Right lobe of liver (tissue), 4 donors: ENCODE results near the gene TDRD1.

ENCODE experiments used
- CTCF ChIP-seq, 4 donors: fragments of 200-600 bp in 3 of 4; fragments of 450-650 bp in 1 of 4; IDR thresholded peaks; one replicate each; pipeline versions ENCODE4 v1.5.1 to v1.8.0; 2016 to 2022; ENCODE audit warnings: antibody characterized with exemption in 4 of 4, mild to moderate bottlenecking in 2 of 4
- POLR2A ChIP-seq: fragments of 450-650 bp; IDR thresholded peaks from one replicate; pipeline ENCODE4 v1.6.1; 2017; ENCODE audit warnings: antibody characterized with exemption, mild to moderate bottlenecking
- donor health status: DM: no; HTN: no; CAD: no.
- donor health status: DM: no; HTN: no; CAD: no.
- donor health status: DM: no; HTN: yes; CAD: no.

GRCh38 chr10:114179148-114179547 lies at the start of gene TDRD1:
- TF ChIP-seq CTCF (IDR thresholded peaks at IDR 0.05) (no peak), POLR2A (no peak)
